ENCODE measurements around the gene NTRK3. TPM values are rescaled to one million over a fixed set of nuclear protein-coding genes. Genes with fewer than 3 reads are reported as not detected.

Gene NTRK3
- total and polyA plus RNA-seq, 2 of the 13 experiments (the other 11 are each of a cell fraction or from before 2014, with no cell fraction given), result not detected

- TF ChIP-seq ZBTB38 (CRISPR knock-in tag; IDR thresholded peaks at IDR 0.05) (no peak), POGZ (CRISPR knock-in tag; IDR thresholded peaks at IDR 0.05) (no peak), SNAI1 (CRISPR knock-in tag; IDR thresholded peaks at IDR 0.05; ENCODE audit: borderline replicate concordance) (no peak), KAT2B (IDR thresholded peaks at IDR 0.05; ENCODE audit: borderline replicate concordance, low read depth, low read length) (no peak)
These were observed 250.4 kb downstream of the NTRK3 start (continued) for GRCh38 chr15:88006146-88006545.

GRCh38 chr15:88004399-88004798 is 252.1 kb downstream of the NTRK3 start:
- H3K4me3 ChIP-seq (replicated peaks in 1 of 3; ENCODE audit: insufficient read depth in 1 of 3, low read depth in 2 of 3, low read length in 3 of 3), result no peak overlapping the region
- no peak for FAIRE-seq
- H3K4me1 ChIP-seq (ENCODE audit: insufficient read depth, low read length), result no peaks in the 10 kb centered on the region
- no peaks in the 10 kb centered on the region for H3K79me2 ChIP-seq (ENCODE audit: insufficient read depth, low read length)
- H3K4me2 ChIP-seq (ENCODE audit: low read depth, low read length), result no peak overlapping the region
- H4K20me1 ChIP-seq (ENCODE audit: insufficient read depth, low read length), result no peaks in the 10 kb centered on the region
- H3K9me3 ChIP-seq (ENCODE audit: low read length), result peaks cover 30% of the 10 kb centered on the region
- 4% methylated on average over 1 of the region's 1 CpG for WGBS (ENCODE audit: low lambda C conversion rate)
- in situ Hi-C loops (cut with HindIII; ENCODE audit: extremely low pct_ligation_motif_present, low pct_unique_long_range_greater_than_20kb), result no loop called here
- no peak for ATAC-seq
- H3K27me3 ChIP-seq (ENCODE audit: control insufficient read depth in 1 of 2, insufficient read depth in 2 of 2, low read length in 2 of 2), result no peaks in the 10 kb centered on the region
- no TSS peak for BruUV-seq (replicated peaks)
- POLR2A ChIA-PET, result no interaction called here
- no peak for DNase-seq (ENCODE audit: low spot score)
- H3K36me3 ChIP-seq (replicated peaks in 1 of 2; ENCODE audit: control insufficient read depth in 1 of 2, insufficient read depth in 2 of 2, low read length in 2 of 2), result no peaks in the 10 kb centered on the region
- no peak overlapping the region for H3K27ac ChIP-seq (ENCODE audit: extremely low read length, insufficient read depth, low read length)
- intact Hi-C loops (cut with micrococcal nuclease; ENCODE audit: unreplicated experiment), result no loop called here
- H3K9ac ChIP-seq (ENCODE audit: insufficient read depth, low read depth, low read length), result no peak overlapping the region
- H2AFZ ChIP-seq (ENCODE audit: low read length), result no peak overlapping the region
- TF ChIP-seq ZBTB44 (CRISPR knock-in tag; IDR thresholded peaks at IDR 0.05) (no peak), KDM3A (CRISPR knock-in tag; IDR thresholded peaks at IDR 0.05; ENCODE audit: low read depth) (no peak), ZBTB14 (CRISPR knock-in tag; IDR thresholded peaks at IDR 0.05) (no peak), ZNF782 (CRISPR knock-in tag; IDR thresholded peaks at IDR 0.05; ENCODE audit: borderline replicate concordance) (no peak), ZNF101 (CRISPR knock-in tag; IDR thresholded peaks at IDR 0.05; ENCODE audit: borderline replicate concordance, low read depth) (no peak)
- CTCF ChIA-PET (ENCODE audit: low intra/inter-chr PET ratio, low total read pairs), result no interaction called here
